BJ (cell line): ENCODE results near the gene PDE6A. TPM values are rescaled to one million over a fixed set of nuclear protein-coding genes. Genes with fewer than 3 reads are reported as not detected.

Experiments used
- CTCF ChIA-PET: fragments of 350-600 bp; formaldehyde crosslinking; extraction: SDS; loops from one replicate; lab custom pipeline; 2021; ENCODE audit warnings: antibody characterized with exemption, inconsistent platforms; lab: Yijun Ruan, JAX
- POLR2A ChIA-PET: fragments of 300-600 bp; sonication (Branson Sonifier 250); formaldehyde crosslinking; extraction: SDS; loops from one replicate; lab custom pipeline; 2021; ENCODE audit warnings: antibody characterized with exemption; lab: Charles Lee
- DNase-seq: peaks from one replicate; pipeline ENCODE4 v3.0.0-alpha.2; 2011; ENCODE audit warnings: low read depth
- H3K27me3 ChIP-seq: 2 replicates; pipeline ENCODE4 v1.6.0; 2011; ENCODE audit warnings: low read length; ENCODE audit not compliant: control insufficient read depth, insufficient read depth
- H3K36me3 ChIP-seq: 2 replicates; pipeline ENCODE4 v1.5.1; 2011; ENCODE audit warnings: low read length; ENCODE audit not compliant: control insufficient read depth, insufficient read depth
- H3K4me3 ChIP-seq: 2 replicates; pipeline ENCODE4 v1.5.1; 2011; ENCODE audit warnings: low read depth, mild to moderate bottlenecking, control low read depth, low read length
- polyA plus RNA-seq: library from polyadenylated mRNA; depleted of rRNA; stranded (reverse); fragments of >200 nt; gene quantifications from 2 replicates; pipeline ENCODE4 v1.2.3, GENCODE V29; 2011
- TF ChIP-seq, protein P1 (sequence below): IDR thresholded peaks from 2 replicates; pipeline ENCODE4 v1.5.1; 2011; ENCODE audit warnings: low read depth, mild to moderate bottlenecking, control low read depth, inconsistent platforms, low read length, moderate library complexity; ENCODE audit not compliant: insufficient read depth

PDE6A gene
- polyA plus RNA-seq, 1 experiment = not detected

- Histone ChIP-seq H3K4me3 (no peak overlapping the region), H3K36me3 (no peaks in the 10 kb centered on the region), H3K27me3 (0 out of 2 replicates have a peak, but pooled peaks cover 1% of the 10 kb centered on the region)
- TF ChIP-seq, protein P1, sequence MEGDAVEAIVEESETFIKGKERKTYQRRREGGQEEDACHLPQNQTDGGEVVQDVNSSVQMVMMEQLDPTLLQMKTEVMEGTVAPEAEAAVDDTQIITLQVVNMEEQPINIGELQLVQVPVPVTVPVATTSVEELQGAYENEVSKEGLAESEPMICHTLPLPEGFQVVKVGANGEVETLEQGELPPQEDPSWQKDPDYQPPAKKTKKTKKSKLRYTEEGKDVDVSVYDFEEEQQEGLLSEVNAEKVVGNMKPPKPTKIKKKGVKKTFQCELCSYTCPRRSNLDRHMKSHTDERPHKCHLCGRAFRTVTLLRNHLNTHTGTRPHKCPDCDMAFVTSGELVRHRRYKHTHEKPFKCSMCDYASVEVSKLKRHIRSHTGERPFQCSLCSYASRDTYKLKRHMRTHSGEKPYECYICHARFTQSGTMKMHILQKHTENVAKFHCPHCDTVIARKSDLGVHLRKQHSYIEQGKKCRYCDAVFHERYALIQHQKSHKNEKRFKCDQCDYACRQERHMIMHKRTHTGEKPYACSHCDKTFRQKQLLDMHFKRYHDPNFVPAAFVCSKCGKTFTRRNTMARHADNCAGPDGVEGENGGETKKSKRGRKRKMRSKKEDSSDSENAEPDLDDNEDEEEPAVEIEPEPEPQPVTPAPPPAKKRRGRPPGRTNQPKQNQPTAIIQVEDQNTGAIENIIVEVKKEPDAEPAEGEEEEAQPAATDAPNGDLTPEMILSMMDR = no peak
- DNase-seq = no peak
- ChIA-PET CTCF (interaction anchor here (0.6 to 18.7 kb wide), 12 partner anchors 9 to 388 kb away, joined by 3 to 363 read pairs (median 6); partner anchors contain the start of gene SLC26A2), POLR2A (no interaction called here)
Observed at GRCh38 chr5:149830579-149830978, 114.0 kb downstream of the PDE6A start.

DNA sequence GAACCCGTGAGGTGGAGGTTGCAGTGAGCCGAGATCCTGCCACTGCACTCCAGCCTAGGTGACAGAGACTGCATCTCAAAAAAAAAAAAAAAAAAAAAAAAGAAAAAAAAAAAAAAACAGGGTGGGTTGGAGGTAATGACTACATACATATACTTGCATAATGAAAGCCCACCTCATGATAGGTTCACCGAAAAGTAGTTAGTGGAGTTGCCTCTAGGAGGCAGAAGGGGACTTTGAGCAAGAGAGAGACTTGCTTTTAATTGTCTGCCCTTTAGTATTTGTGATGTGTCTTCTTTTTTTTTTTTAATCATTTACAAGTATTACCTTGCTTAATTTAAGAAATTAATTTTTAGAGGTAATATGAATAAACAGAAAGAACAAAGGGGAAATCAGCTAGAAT is 114.6 kb downstream of the PDE6A start:
- TF ChIP-seq, protein P1 = 0 out of 2 replicates have a peak, but pooled peaks have one; percentile 12
- DNase-seq = no peak
- H3K36me3 ChIP-seq = no peaks in the 10 kb centered on the region
- H3K4me3 ChIP-seq = no peak overlapping the region
- H3K27me3 ChIP-seq = 0 out of 2 replicates have a peak, but pooled peaks cover 1% of the 10 kb centered on the region
- CTCF ChIA-PET = interaction anchor here (0.6 to 18.7 kb wide), 12 partner anchors 9 to 616 kb away, joined by 3 to 363 read pairs (median 6); partner anchors contain the start of gene SLC26A2
- POLR2A ChIA-PET = no interaction called here

DNA sequence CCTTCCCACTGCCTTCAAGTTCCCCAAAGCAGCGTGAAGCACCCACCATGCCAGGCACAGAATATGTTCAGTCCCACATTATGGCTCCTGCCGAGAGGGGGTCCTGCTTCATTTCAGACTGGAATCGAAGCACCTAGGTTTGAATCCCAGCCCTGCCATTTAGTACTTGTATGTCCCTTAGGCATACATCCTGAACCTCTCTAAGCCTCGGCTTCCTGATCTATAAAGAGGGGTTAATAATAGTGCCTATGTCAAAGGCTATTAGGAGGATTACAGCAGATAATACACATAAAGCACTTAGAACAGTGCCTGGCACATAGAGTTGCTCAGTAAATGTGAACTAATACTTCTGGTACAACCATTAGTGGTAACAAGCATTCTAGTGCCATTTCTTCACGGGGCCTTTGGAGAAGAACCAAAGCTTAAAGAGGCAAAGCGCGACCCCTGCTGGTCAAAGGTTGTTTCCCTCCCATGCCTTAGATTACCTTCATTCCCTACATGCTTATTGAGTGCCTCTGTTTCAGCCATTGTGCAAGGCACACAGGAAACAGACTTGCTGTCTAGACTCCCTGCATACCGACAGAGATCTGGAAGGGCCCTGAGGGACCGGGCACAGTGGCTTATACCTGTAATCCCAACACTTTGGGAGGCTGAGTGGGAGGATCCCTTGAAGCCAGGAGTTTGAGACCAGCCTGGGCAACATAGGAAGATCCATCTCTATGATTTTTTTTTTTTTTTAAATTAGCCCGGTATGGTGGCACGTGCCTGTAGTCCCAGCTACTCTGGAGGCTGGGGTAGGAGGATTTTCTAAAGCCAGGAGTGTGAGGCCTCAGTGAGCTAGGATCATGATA is 116.2 kb downstream of the PDE6A start:
- Histone ChIP-seq H3K4me3 (no peak overlapping the region), H3K36me3 (no peaks in the 10 kb centered on the region), H3K27me3 (0 out of 2 replicates have a peak, but pooled peaks cover 1% of the 10 kb centered on the region)
- TF ChIP-seq, protein P1 = peak; percentile 85
- ChIA-PET POLR2A (no interaction called here), CTCF (interaction anchor here (0.6 to 18.7 kb wide), 25 partner anchors 8 to 511 kb away, joined by 3 to 363 read pairs (median 4); partner anchors contain the start of gene SLC26A2)
- peak; percentile 58 for DNase-seq

- H3K27me3 ChIP-seq = 0 out of 2 replicates have a peak, but pooled peaks cover 1% of the 10 kb centered on the region
- POLR2A ChIA-PET = no interaction called here
- CTCF ChIA-PET = interaction anchor here (0.8 to 18.7 kb wide), 22 partner anchors 7 to 511 kb away, joined by 3 to 363 read pairs (median 5); partner anchors contain the start of gene SLC26A2
Observed at GRCh38 chr5:149827546-149827945, 117.0 kb downstream of the PDE6A start.

DNA sequence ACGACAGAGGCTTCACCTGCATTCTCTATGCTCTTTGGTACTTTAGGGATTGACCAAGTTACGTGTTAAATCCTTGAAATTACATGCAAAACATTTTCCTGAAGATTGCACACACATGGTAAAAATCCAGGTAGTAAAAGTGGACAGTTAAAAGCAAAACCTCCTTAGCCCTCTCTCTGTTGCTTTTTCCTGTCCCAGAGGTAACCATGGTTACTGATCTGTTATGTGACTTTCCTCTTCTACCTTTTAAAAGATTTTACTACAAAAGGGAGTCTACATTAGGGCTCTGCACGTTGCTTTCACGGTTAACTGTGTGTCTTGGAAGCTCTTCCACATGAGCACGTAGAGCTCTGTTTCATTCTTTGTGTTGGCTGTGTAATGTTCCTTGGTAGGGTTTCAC is 117.5 kb downstream of the PDE6A start:
- Histone ChIP-seq H3K36me3 (no peaks in the 10 kb centered on the region), H3K4me3 (no peak overlapping the region), H3K27me3 (no peaks in the 10 kb centered on the region)
- ChIA-PET POLR2A (no interaction called here), CTCF (interaction anchor here (0.8 to 18.7 kb wide), 15 partner anchors 9 to 459 kb away, joined by 3 to 363 read pairs (median 4); partner anchors contain the start of gene SLC26A2)
- no peak for DNase-seq
- TF ChIP-seq, protein P1 = no peak

More at GRCh38 chr5:149827546-149827945, 117.0 kb downstream of the PDE6A start:
- TF ChIP-seq, protein P1 = no peak
- Histone ChIP-seq H3K36me3 (no peaks in the 10 kb centered on the region), H3K4me3 (no peak overlapping the region)
- no peak for DNase-seq
